Activated T-cell treated with anti-CD3 and anti-CD28 coated beads for 4 hours (primary cell): Measurements from ENCODE around the gene CREB5.

Source experiments
- DNase-seq: peaks from one replicate; pipeline ENCODE4 v3.0.0-alpha.2; 2020

CREB5 gene

GRCh38 chr7:28836716-28837115 lies 424.4 kb downstream of the CREB5 start:
- no peak for DNase-seq

GRCh38 chr7:28837216-28837615 lies 424.9 kb downstream of the CREB5 start:
- DNase-seq = no peak

DNA sequence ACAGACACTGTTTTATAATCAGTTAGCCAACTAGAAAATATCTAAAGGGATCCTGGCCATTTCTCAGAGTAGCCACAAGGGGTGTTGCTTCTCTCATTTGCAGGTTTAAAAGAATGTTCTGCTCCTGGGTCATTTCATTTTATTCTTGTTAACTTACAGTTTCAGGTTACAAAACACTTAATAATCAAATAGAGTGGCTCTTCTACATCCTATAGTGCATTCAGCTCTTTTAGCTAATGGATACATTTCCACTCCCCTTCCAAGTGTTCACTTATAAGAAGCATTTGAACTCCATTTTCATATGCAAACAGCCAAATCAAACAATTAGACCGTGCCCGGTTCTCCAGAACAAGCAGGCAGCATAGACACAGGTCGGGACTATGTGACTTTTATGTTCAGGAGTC lies 428.3 kb downstream of the CREB5 start:
- no peak for DNase-seq

GRCh38 chr7:28841766-28842165 lies 429.4 kb downstream of the CREB5 start:
- no peak for DNase-seq

- DNase-seq = no peak
These were observed 430.5 kb downstream of the CREB5 start for GRCh38 chr7:28842769-28843295.

DNA sequence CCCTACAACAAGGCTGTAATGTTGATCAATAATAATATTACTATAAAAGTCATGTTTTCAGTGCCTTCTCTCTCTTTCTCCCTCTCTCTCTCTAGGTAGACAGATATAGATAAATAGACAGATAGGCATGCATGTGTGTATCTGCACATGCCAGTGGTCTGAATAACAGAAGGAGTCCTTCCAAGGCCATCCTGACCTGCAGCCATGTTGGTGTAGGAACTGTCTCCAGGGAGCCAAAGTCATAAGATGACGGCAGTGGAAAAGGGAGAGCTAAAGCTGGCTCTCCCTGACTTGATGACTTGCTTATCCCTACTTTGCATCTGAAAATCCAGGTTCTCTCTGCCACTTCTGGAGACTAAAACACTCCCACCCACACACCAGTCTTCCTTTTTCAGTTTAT lies 432.8 kb downstream of the CREB5 start:
- DNase-seq = no peak

- DNase-seq = no peak
These were observed 434.9 kb downstream of the CREB5 start for GRCh38 chr7:28847176-28847575.

DNA sequence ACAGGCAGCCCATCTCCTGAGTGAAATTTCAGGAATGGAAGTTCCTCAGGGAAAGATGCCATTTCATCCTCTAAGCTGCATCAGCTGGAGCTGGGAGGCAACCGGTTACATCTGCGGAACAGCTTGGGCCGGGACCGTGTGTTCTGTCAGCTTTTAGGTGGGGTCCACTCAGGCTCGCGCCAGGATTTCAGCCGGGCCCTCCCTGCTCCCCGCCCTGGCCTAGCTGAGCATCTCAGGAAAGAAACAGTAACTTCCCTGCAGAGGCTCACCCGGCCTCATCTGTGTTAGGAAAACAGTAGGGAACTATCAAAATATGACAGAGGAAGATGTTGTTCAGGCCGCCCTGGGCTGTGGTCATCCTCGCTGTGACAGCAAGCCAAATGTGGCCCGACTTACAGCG lies 435.4 kb downstream of the CREB5 start:
- DNase-seq = no peak

DNA sequence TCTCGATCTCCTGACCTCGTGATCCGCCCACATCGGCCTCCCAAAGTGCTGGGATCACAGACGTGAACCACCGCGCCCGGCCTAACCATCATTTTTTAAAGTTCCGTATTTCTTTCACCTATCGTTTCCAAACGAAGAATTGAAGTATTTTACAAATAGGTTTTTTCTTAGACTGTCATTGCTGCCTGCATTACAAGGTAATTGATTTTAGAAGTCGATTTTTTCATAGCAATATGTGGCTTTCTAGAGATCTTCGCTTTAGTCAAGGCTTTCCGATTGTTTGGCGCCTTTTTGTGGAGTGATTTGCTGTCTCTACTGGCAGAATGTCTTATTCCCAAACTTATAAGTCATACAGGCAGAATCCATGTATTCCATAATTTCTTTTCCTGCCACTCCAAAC lies 436.6 kb downstream of the CREB5 start:
- no peak for DNase-seq

DNA sequence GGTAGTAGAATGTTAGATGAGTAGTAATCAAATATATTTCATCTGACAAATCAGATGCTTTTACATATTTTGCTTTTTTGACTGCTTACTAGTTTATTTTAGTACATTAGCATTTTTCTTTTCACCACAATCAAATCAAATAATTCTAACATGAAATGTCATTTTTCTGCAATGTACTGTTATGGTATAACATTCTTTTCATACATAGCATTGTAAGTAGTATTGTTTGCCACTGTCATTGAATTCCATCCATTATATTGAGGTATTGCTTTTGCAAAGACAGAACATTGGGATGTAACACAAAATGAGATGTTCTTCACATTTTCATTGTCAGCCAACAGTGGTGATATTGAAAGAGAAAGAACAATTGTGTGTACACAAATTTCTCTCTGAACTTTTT lies 438.4 kb downstream of the CREB5 start:
- no peak for DNase-seq

GRCh38 chr7:28853150-28853549 lies 440.8 kb downstream of the CREB5 start:
- no peak for DNase-seq

DNA sequence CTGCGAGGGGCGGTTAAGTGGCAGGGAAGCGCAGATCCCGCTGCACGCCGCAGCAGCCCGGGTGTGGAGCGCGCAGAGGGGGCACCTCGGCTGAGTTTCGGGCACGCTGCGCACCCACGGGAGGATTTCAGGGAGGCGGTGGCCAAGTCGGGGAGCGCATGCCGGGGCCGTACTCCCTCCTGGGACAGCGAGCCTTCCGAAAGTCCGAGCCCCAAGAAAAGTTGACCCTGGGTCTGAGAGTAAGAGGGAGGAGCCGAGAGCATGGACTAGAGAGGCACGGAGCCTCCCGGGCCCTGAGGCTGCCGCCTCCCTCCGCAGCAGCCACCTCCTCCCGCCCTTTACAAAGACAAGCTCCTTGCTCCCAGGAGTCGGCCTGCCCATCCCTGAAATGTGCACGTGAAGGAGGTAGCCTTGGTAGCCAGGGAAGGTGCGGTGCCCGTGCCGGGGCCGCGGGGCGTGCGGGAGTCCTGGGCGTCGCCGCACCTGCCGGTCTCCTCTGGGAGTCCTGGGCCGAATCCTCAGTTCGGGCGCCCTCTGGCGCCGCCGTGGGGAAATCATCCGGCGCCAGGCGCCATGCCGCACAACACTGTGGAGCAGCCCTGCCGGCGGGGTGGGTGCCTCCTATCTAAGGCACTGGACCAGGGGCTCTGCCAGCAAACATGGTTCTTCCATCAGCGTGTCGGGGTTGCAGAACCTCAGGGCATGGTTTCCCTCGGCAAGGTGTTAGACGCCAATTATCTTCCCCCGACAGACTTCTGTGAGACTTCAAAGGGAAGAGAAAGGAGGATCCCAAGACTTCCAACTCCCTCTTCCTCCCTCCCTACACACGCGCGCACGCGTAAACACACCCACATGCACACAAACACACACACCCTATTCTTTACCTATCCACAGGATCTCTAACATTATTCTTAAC lies 441.8 kb downstream of the CREB5 start:
- DNase-seq = peak; percentile 48

- no peak for DNase-seq
These were observed 442.4 kb downstream of the CREB5 start for GRCh38 chr7:28854750-28855074.

DNA sequence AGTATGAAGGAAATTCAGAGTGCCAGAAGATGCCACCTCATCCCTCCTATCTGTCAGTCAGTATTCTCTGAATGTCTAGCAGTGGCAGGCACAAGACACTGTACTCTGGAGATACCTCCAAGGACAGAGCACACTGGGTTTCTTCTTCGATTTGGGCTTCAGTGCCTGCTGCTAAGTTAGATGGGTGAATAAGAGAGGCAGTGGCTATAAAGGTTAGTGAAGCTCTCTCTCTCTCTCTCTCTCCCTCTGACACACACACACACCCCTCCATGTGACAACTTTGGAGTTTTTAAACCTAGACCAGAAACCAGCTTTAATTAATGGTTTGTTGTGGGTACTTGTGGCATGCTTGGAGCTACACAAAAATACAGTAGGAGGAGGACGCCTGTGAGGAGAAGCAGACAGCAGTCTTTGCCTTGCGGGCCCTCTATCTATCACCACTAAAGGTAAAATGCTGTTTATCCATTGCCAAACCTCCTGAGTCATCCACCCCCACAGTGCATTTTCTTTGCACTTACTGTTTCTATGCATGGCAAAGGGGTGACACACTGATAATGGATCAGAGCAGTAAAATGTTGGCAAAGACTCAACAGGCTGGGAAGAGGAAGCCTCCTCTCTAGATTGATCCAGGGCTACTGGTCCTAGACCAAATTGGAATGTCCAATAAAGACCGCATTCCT lies 443.4 kb downstream of the CREB5 start:
- no peak for DNase-seq

DNA sequence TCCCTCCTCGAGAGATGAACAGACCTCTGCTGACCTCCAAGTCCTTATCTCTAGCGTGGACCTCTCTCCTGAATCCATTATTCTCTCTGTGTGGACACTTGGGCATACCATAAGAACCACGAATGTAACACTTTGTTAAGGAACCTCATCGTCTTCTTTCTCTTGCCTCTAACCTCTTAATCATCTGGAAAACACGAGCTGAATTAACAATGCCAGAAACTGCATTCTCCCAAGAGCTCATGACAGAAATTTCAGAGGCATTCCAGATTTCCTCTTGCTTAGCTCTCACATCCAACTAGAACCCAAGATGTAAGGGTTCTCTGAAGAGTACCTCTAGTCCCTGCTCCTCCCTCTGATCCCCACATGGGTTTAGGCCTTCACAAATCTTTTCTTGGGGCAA lies 444.3 kb downstream of the CREB5 start:
- no peak for DNase-seq

DNA sequence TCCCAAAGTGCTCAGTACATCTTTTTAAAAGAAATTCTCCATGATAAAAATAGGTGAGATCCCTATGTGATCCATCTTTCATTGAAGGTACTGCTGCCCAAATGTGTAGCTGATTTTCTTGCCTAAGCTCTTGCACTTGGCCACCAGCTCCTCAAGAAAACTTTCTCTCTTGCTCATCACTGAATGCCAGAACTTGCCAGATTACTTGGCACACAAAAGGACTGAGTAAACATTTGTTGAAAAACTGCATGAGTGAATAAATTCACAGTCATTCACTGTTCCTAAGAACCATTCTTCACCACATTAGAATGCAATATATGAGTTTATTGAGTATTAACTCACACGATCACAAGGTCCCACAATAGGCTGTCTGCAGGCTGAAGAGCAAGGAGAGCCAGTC lies 445.9 kb downstream of the CREB5 start:
- DNase-seq = no peak

DNA sequence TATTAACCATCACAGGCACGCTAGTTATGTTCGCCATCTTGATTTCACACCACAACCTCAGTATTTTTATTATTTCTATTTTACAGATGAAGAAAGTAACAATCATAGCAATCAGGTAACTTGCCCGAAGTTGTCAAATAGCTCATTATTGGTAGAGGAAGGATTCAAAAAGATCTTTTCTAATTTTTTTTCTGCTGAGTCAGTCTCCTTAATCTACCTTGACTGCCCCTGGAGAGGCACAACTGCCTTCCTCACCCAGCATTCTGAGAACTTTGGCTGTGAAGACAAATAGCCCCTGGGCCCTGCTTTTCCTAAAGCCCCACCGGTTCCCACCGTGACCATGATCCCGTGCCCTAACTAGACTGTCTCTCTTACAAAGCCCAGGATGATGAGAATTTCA lies 446.6 kb downstream of the CREB5 start:
- DNase-seq = no peak

DNA sequence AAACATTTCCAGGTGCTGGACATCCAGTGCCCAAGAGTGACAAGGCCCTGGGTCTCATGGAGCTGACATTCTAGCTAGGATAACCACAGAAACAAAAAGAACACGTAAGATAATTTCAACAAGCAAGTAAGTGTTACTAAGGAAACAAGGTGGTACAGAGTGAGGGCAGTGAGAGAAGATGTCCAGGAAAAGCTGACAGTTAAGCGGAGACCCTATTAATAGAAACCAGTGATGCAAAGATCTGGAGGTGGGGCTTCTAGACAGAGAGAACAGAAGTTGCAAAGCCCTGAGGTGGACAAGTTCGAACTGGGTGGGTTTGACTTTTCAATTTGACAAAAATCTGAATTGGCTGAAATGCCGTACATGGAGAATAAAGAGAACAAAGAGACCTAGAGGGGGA lies 449.5 kb downstream of the CREB5 start:
- no peak for DNase-seq

GRCh38 chr7:28862595-28863272 lies 450.4 kb downstream of the CREB5 start:
- no peak for DNase-seq

GRCh38 chr7:28865601-28866144 lies 453.4 kb downstream of the CREB5 start:
- no peak for DNase-seq

GRCh38 chr7:28868712-28869111 lies 456.4 kb downstream of the CREB5 start:
- DNase-seq = no peak

DNA sequence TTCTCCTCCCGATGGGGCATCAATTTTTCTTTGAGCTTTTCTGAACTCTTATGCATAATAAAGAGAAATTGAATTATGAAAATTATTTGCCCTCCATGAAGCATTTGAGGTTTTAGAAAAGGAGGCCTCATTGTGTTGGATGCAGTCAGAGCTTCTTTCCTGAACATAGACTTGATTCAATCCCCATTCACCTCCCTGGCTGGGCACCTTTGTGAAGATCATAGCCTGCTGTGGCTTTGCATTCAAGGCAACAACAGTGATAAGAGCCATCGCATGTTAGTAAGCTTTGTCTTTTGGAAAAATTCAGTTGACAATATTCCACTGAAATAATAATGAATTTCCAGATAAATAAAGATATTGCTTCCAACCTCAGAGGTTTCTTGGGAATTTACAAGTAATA lies 458.8 kb downstream of the CREB5 start:
- DNase-seq = no peak

DNA sequence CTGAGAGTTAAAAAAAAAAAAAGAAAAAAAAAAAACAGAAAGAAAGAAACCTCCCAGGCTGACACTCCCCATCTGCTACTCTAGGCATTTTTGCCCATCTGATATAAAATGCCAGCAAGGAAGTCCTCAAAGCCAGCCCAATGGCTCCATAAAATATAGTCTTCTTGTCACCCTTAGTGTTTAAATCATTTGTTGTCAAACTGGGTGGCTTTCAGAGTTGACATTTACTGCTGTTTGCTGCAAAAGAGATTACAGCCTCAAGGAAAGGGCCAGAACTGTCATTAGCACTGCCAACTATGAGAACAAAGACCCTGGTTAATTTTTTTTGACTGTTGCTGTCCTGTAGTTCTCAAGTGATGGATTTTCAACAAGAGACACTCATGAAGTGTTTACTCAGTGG lies 459.3 kb downstream of the CREB5 start:
- DNase-seq = no peak
